Measurements from ENCODE around the gene CAMTA1. TPM values are rescaled to one million over a fixed set of nuclear protein-coding genes. Genes with fewer than 3 reads are reported as not detected.

The CAMTA1 gene
- polyA plus RNA-seq, 1 donor (not counting 4 experiments of a cell fraction or from before 2014, with no cell fraction given): 51.4 TPM

DNA sequence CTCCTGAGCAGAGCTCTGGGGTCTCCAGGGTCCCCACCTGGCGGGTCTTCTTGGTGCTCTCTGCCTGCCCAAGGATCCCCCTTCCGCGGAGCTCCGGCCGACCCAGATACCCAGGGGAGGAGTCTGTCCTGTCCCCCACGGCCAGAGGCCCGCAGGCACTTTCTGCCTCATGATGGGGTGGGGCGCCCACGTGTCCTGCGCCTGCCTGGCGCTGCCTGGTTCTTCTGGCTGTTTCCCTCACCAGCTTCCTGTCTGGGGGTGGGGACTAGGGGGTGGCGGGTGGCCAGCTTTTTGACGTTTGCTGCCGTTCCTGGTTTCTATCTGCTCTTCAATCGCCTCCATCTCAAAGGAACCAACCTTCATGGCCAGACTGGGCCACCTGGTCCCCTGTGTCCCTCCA lies 672.6 kb downstream of the CAMTA1 start:
- dilution Hi-C loops (cut with MboI; ENCODE audit: extremely low pct_ligation_motif_present, low sequenced_read_pairs): no loop called here
- TF ChIP-seq, protein P1, sequence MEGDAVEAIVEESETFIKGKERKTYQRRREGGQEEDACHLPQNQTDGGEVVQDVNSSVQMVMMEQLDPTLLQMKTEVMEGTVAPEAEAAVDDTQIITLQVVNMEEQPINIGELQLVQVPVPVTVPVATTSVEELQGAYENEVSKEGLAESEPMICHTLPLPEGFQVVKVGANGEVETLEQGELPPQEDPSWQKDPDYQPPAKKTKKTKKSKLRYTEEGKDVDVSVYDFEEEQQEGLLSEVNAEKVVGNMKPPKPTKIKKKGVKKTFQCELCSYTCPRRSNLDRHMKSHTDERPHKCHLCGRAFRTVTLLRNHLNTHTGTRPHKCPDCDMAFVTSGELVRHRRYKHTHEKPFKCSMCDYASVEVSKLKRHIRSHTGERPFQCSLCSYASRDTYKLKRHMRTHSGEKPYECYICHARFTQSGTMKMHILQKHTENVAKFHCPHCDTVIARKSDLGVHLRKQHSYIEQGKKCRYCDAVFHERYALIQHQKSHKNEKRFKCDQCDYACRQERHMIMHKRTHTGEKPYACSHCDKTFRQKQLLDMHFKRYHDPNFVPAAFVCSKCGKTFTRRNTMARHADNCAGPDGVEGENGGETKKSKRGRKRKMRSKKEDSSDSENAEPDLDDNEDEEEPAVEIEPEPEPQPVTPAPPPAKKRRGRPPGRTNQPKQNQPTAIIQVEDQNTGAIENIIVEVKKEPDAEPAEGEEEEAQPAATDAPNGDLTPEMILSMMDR (optimal IDR thresholded peaks at IDR 0.05 in 1 of 3, IDR thresholded peaks at IDR 0.05 in 1 of 3, conservative IDR thresholded peaks at IDR 0.05 in 1 of 3; ENCODE audit: extremely low read depth in 1 of 3, insufficient read depth in 2 of 3, low read length in 3 of 3): no peak
- TF ChIP-seq EZH2 (IDR thresholded peaks at IDR 0.05; ENCODE audit: low read length): no peak
- peaks cover 33% of the 10 kb centered on the region for H3K4me1 ChIP-seq (ENCODE audit: control insufficient read depth, extremely low read depth, insufficient read depth, low read length)
- no peak overlapping the region for H3K4me3 ChIP-seq (ENCODE audit: control insufficient read depth in 2 of 3, extremely low read depth in 1 of 3, insufficient read depth in 2 of 3, low read depth in 1 of 3, low read length in 3 of 3)
- no peaks in the 10 kb centered on the region for H3K36me3 ChIP-seq (ENCODE audit: control insufficient read depth in 2 of 2, extremely low read depth in 1 of 2, insufficient read depth in 2 of 2, low read length in 2 of 2)
- no peaks in the 10 kb centered on the region for H4K20me1 ChIP-seq (ENCODE audit: control insufficient read depth, extremely low read depth, insufficient read depth, low read length)
- FAIRE-seq: no peak
- H3K9me3 ChIP-seq (ENCODE audit: control insufficient read depth, low read depth, low read length): no peaks in the 10 kb centered on the region
- no peak overlapping the region for H2AFZ ChIP-seq (ENCODE audit: control insufficient read depth, low read length)
- H3K9ac ChIP-seq (ENCODE audit: control insufficient read depth, extremely low read depth, insufficient read depth, low read length): no peak overlapping the region
- no peak for DNase-seq (ENCODE audit: low read depth, low spot score)
- peaks cover 20% of the 10 kb centered on the region for H3K27me3 ChIP-seq (ENCODE audit: control insufficient read depth, extremely low read depth, insufficient read depth, low read length)
- no peak overlapping the region for H3K4me2 ChIP-seq (ENCODE audit: control insufficient read depth, extremely low read depth, insufficient read depth, low read depth, low read length)
- H3K79me2 ChIP-seq (ENCODE audit: control insufficient read depth, insufficient read depth, low read length): no peaks in the 10 kb centered on the region
- no peaks in the 10 kb centered on the region for H3K9me1 ChIP-seq (ENCODE audit: control insufficient read depth, extremely low read depth, insufficient read depth, low read length)
- no peak overlapping the region for H3K27ac ChIP-seq (ENCODE audit: control insufficient read depth, insufficient read depth, low read length)

DNA sequence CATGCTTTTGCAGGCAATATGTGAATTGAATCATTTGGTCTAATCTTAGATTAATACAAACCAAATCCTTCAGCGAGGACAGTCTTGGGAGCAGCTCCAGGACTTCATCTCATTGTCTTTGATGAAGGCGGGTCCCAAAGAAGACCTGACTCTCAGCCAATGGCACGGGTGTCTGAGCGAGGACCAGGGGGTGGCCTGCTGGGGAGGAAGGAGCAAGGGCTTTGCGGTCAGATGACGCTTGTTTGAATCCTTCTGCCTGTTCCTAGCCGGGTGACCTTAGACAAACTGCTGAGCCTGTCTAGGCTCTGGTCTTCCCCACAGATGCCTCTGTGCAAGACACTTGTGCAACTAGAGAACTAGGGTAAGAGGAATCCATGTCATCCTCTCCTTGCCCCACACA lies 673.7 kb downstream of the CAMTA1 start:
- TF ChIP-seq, protein P1 (optimal IDR thresholded peaks at IDR 0.05 in 1 of 3, IDR thresholded peaks at IDR 0.05 in 1 of 3, conservative IDR thresholded peaks at IDR 0.05 in 1 of 3; ENCODE audit: extremely low read depth in 1 of 3, insufficient read depth in 2 of 3, low read length in 3 of 3): no peak
- no peak for TF ChIP-seq EZH2 (IDR thresholded peaks at IDR 0.05; ENCODE audit: low read length)
- Histone ChIP-seq H3K27me3 (ENCODE audit: control insufficient read depth, extremely low read depth, insufficient read depth, low read length) (peaks cover 20% of the 10 kb centered on the region), H2AFZ (ENCODE audit: control insufficient read depth, low read length) (no peak overlapping the region), H3K4me1 (ENCODE audit: control insufficient read depth, extremely low read depth, insufficient read depth, low read length) (peaks cover 33% of the 10 kb centered on the region), H3K9me1 (ENCODE audit: control insufficient read depth, extremely low read depth, insufficient read depth, low read length) (no peaks in the 10 kb centered on the region), H3K4me2 (ENCODE audit: control insufficient read depth, extremely low read depth, insufficient read depth, low read depth, low read length) (no peak overlapping the region), H3K4me3 (ENCODE audit: control insufficient read depth in 2 of 3, extremely low read depth in 1 of 3, insufficient read depth in 2 of 3, low read depth in 1 of 3, low read length in 3 of 3) (no peak overlapping the region), H3K9ac (ENCODE audit: control insufficient read depth, extremely low read depth, insufficient read depth, low read length) (no peak overlapping the region), H3K79me2 (ENCODE audit: control insufficient read depth, insufficient read depth, low read length) (no peaks in the 10 kb centered on the region), H3K36me3 (ENCODE audit: control insufficient read depth in 2 of 2, extremely low read depth in 1 of 2, insufficient read depth in 2 of 2, low read length in 2 of 2) (no peaks in the 10 kb centered on the region), H3K9me3 (ENCODE audit: control insufficient read depth, low read depth, low read length) (no peaks in the 10 kb centered on the region), H4K20me1 (ENCODE audit: control insufficient read depth, extremely low read depth, insufficient read depth, low read length) (no peaks in the 10 kb centered on the region), H3K27ac (ENCODE audit: control insufficient read depth, insufficient read depth, low read length) (no peak overlapping the region)
- FAIRE-seq: no peak
- no peak for DNase-seq (ENCODE audit: low read depth, low spot score)
- dilution Hi-C loops (cut with MboI; ENCODE audit: extremely low pct_ligation_motif_present, low sequenced_read_pairs): no loop called here

Data from keratinocyte (primary cell).